Measurements from ENCODE around the gene ECHDC3.
A peak's percentile ranks its signal among the peaks of the same experiment; 100 is the strongest.

ECHDC3 gene

DNA sequence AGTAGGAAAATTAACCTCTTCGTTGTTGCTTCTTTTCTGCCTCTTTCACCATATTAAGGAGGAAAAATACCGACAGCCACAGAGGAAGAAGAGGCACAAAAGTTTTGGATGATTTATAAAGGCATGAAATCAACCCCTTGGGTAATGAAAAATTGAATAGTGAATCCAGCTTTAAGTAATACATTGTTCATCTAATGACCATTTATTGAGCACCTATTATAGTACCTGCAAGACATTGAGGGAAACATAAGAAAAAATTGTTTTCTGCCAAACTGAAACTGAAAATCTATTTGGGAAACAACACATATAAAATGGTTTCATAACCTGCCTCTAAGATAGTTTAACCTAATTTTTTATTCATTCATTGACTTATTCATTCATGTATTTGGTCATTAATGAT lies 8.2 kb downstream of the ECHDC3 start:
- DNase-seq (ENCODE audit: low spot score), result no peak

DNA sequence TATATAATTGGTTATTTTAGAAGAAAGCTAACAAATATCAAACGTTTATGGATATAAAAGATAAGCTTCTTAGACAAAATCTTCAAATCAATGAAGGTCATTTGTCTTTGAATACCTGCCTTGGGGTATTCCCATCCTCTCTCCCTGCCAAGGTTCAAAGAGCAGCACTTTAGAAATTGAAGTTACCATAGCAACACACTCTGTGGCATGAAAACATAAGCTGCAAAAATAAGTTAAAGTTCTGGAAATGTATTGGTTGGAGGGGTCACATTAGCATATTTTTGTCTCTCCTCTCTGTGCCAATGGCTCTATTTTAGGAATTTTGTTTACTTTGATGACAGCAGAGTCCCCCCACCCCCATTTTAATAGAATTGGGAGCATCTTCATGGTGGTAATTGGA lies 12.0 kb downstream of the ECHDC3 start:
- no peak for DNase-seq (ENCODE audit: low spot score)

DNA sequence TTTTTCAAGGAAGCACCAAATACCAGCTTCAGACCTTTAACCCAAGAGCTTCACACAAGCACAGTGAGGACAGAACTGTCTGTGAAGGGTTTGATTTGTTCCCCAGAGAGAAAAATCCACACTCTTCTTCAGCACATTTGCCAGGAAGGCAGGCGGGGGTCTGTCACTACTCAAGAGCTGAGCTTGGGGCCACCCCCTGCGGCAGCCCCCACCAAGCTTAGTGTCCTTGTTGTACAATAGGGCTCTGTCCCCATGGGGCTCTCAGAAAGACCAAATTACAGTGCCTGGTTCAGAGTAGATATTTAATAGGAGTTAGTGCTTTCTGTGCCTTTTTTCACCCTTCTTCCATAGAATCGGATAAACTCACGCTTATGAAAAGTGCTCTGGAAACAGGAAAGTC lies 12.4 kb downstream of the ECHDC3 start:
- no peak for DNase-seq (ENCODE audit: low spot score)

DNA sequence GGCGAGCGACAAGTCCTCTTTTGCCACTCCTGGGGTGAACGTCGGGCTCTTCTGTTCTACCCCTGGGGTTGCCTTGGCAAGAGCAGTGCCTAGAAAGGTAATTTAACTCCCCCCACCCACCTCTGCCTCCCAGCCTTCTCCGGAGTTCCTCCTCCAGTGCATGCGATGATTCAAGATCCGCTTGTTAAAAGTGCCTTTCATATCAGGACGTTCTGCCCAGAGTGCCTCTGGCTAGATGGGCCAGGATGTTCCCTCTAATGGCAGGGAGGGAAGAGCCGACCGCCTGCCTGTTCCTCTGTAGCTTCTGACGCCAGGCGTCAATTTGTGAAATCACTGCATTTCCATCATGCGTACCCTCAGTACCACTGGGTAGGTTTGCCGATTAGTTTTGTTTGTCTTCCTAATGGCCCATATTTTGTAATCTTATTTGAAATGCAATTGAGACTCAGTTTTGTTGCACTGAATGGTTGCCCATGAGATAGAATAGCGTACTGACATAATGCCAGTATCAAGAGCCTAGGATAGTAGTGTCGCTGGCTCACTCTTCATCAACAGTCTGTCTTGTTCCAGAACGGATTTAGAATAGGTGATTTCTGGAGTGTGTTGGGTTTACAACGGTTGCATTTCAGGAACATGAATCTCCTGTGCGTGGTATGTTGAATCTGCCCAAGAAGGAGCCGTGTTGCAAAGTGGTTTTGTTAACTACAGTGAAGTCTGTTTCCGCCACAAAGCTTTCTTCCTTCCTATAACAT lies 13.5 kb downstream of the ECHDC3 start:
- DNase-seq (ENCODE audit: low spot score), result no peak

DNA sequence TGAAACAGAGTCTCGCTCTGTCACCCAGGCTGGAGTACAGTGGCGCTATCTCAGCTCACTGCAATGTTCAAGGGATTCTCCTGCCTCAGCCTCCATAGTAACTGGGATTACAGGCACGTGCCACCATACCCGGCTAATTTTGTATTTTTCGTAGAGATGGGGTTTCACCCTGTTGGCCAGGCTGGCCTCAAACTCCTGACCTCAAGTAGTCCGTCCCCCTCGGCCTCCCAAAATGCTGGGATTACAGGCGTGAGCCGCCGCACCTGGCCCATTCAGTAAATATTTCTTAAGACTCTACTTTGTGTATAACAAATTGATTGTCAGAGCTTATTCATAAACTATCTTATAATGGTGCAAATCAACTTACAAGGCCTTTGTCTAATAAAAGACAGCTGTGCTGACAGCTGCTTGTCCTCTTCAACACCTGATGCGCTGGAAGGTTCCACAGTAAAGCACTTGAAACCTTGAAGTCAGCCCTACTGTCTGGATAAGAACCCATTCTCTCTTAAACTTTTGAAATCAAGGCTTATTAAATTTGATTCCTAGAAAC lies 14.7 kb downstream of the ECHDC3 start:
- no peak for DNase-seq (ENCODE audit: low spot score)

DNA sequence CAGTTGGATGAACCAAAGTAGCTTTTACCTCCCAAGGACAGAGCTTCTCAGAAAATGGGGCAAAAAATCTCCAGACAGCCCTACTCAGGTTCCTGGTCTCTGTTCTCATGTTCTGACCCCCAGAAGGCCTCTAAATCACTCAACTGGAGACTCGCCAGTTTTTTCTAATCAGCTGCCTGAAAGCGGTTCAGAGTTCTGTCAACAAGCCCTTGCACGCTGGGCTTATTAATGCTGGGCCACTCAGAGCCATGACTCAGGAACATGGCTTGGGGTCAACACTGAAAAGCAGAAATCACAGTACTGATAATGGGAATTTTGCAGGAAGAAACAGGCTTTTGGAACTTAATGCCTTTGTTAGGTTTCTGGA lies 15.3 kb downstream of the ECHDC3 start:
- no peak for DNase-seq (ENCODE audit: low spot score)

DNA sequence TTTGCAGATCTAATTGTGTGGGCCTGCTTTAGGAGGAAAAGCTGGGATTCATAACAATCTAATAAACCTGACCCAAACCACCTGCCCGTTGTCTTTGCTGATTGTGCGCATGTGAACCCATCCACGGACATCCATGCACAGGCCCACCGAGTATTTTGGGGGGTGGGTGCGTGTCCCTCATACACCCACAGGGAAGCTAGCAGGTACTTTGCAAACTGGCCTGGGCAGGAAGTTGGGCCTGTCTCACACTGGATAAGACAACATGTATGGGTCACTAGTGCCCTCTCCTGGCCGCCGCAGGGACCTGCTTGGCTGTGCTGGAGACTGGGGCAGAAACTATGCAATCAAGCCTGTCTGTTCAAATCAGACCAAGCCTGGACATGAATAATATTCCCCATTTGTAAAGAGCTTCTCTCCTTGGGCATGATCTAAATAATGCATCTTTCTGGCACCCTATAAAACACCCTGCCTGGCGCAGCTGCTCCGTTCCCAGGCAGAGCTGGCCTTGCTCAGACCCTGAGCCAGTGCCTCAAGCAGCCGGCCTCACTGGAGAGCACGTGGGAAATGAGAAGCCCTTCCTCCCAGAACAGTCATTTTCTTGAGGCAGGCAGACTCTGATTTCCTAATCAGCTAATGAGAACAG lies 15.8 kb downstream of the ECHDC3 start:
- peak; percentile 88 for DNase-seq (ENCODE audit: low spot score)

DNA sequence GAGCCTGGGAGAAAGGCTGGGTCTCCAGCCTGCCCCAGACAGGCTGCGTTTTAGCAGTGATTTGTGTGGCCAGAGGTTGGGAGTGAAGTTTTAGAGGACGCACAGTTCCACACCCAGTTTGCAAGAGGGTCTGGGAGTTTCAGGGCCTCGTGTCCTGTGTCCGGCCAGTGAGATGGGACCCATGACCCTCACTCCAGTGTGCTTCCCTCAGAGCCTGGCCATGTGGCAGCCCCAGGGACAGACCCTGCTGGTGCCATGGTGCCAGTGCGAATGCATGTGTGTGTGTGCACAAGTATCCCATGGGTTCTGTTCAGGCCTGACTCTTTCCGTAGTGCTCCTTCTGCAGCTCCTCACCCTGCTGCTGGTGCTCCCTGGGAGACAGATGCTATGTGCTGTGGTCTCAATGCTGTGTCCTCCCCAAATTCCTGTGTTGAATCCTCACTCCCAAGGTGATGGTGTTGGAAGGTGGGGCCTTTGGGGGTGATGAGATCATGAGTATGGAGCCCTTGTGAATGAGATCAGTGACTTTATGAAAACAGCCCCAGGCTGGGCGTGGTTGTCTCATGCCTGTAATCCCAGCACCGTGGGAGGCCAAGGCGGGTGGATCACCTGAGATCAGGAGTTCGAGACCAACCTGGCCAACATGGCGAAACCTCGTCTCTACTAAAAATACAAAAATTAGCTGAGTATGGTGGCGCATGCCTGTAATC lies 16.5 kb downstream of the ECHDC3 start:
- no peak for DNase-seq (ENCODE audit: low spot score)

DNA sequence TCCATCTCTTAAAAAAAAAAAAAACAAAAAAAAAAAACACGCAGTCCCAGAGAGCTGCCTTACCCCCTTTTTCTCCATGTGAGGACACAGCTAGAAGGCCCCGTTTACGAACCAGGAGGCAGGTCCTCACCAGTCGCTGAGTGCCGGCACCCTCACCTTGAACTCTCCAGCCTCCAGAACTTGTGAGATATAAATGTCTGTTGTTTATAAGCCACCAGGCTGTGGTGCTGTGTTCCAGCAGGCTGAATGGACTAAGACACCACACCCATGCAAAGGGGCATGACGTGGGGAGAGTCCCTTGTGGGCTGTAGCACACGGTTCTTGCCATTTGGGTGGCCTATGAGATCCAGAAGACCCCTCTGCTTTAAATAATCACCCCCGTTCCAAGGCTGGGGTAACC lies 17.2 kb downstream of the ECHDC3 start:
- no peak for DNase-seq (ENCODE audit: low spot score)

DNA sequence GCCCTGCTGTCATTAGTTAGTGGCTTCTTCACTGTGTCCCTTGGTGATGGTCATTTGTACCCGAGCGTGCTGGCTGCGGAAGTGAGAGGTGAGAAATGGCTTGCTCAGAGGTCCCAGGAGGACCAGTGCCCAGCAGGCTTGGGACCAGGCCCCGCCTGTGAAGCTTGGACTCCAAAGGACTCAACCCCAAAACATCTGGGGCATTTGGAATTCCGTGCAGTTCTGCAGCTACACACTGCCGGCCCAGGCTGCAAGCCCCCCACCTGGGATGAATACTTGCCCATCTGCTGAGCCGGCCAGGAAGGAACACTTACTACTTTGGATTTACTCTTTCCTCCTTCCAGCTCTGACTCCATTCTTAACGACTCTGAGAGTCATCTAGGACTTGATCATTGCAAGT lies 18.0 kb downstream of the ECHDC3 start:
- no peak for DNase-seq (ENCODE audit: low spot score)

DNA sequence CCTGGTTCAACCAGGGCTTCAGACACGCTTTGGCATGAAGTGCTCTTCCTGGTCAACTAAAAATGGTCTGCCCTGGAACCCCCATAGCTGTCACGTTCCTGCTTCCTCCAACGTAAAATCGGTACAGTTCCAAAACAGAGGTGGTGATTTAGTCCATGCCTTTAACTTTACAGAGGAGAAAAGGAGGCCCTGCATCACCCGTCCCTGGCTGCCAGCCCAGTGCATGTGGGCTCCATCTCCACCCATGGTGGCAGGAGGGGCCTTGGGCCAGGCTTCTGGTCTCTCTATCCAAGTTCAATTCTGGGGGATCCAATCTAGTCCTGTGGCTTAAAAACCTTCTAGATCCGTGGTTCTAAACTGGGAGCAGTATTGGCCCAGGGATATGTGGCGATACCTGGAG lies 18.7 kb downstream of the ECHDC3 start:
- DNase-seq (ENCODE audit: low spot score), result no peak

DNA sequence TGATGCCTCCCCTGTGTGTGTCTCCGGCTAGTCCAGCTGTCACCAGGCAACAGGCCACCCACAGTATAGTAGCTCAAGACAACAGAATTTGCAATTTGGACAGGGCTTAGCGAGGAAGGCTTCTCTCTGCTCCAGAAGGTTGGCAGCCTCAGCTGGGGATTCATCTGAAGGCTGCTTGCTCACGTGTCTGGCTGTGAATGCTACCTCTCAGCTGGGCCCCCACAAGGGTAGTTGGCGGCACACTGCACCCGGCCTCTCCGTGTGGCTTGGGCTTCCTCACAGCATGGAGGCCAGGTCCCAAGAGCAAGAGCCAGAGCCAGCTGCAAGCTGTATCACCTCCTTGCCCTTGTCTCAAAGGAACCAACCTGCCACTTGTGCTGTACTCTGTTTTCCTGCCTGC lies 19.2 kb downstream of the ECHDC3 start:
- DNase-seq (ENCODE audit: low spot score), result no peak

DNA sequence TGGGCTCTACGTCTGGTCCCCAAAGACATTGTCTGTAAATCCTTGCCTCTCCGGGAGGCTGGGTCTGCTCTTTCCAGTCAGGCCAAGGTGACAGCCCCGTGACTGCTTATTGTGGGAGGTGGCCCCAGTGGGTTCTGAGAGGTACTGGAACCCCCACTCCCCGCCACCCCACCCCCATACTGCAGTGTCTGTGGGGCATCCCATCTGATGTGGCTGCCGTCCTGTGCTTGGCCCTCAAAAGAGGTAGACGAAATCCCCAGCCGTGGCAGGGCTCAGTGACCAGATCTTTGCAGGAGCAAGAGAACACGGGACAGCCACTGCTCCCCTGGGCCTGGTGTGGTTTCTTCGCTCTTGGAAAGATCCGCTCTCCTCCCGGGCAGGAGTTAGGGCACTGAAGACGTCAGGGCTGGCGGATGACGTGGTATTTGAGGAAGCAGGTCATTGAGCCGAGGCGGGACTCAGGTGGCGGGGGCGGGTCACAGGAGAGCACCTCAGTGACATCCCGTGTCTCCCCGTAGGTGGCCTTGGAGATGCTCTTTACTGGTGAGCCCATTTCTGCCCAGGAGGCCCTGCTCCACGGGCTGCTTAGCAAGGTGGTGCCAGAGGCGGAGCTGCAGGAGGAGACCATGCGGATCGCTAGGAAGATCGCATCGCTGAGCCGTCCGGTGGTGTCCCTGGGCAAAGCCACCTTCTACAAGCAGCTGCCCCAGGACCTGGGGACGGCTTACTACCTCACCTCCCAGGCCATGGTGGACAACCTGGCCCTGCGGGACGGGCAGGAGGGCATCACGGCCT lies 20.7 kb downstream of the ECHDC3 start:
- no peak for DNase-seq (ENCODE audit: low spot score)

DNA sequence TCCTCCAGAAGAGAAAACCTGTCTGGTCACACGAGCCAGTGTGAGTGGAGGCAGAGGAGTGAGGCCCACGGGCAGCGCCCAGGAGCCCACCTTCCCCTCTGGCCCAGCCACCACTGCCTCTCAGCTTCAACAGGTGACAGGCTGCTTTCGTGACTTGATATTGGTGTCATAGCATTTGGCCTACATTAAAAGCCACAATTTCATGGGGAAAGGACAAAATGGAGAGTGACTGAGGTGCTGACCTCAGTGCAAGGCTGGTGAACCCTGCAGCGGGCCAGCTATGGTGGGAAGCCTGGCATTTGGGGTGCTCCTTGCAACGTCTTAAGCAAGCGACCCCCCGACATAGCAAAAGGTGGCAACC lies 21.3 kb downstream of the ECHDC3 start:
- DNase-seq (ENCODE audit: low spot score), result no peak

DNA sequence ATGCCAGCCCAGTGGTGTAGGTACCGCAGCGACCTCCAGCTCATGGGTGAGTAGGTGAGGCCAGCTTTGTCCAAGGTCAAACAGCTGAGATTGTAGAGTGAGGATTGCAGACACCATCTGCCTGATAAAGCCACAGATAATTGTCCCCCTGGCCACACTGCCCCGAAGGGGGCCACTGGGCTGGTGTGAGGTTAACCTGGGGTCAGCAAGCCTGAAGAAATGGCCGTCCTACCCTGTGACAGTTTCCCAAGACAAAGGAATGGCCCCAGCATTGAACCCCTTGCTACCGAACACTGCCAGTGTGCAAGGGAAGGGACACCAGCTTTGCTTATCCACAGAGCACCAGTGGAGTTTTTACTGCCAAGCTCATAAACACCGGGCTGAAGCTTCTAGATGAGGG lies 23.0 kb downstream of the ECHDC3 start:
- DNase-seq (ENCODE audit: low spot score), result no peak

DNA sequence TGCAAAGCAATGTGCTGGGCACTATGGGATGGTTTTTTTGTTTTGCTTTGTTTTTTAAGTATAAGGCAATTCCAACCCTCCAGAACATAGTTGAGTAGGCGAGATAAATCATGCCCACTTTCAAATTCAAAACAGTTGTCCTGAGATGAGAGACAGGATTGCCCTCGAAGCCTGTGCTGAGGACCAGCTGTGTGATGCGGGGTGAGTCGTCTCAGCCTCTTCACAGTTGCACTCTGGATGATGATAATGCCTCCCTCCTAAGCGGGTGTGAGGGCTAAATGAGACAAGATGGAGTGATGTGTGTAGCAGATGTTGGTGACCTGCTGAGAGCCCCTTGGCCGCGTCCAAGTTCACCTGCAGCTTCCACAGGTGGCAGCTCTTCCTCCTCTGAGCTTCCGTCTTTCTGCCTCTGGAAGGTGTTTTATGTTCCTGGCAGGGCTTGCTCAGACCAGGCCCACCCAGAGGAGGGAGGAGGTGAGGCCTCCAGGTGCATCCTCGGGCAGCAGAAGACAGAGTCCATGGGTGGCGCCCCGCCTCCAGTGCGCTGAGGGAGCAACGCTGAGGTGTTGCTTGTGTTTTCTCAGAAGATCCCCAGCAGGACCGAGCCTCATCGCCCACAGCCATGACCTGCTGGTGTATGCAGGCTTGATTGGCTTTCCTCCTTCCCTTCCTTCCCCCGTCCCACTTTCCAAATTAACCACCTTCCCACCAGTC lies 30.6 kb downstream of the ECHDC3 start:
- no peak for DNase-seq (ENCODE audit: low spot score)

DNA sequence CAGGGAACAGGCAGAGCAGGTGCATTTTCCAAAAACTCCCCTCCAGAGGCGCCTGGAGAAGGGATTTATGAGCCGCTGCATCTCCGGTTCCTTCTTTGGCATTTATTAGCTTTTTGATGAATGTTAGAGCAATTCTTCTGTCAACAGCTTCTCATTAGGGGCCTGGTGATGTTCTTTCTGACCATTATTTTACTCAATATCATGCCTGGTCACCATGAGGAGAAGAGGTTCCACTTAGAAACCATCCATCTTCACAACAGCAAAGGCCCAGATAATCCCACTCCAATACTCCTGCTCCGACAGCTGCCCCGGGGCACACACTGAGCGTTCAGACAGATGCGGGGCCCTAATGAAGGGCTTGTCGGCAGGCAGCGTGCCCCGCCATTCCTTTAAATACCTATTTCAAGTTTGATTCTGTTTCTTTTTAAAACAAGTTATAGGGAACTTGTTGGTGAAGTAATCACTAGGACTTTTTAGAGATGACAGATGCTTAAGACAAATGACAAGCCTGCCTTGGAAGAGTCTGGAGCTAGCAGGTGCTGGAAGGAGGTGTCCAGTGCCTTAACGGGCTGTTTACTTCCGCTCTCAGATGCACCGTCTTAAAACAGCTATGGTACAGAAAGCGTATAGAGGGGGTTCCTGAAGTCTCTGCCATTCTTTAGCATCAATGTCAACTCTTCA lies 31.7 kb downstream of the ECHDC3 start:
- DNase-seq (ENCODE audit: low spot score), result no peak

DNA sequence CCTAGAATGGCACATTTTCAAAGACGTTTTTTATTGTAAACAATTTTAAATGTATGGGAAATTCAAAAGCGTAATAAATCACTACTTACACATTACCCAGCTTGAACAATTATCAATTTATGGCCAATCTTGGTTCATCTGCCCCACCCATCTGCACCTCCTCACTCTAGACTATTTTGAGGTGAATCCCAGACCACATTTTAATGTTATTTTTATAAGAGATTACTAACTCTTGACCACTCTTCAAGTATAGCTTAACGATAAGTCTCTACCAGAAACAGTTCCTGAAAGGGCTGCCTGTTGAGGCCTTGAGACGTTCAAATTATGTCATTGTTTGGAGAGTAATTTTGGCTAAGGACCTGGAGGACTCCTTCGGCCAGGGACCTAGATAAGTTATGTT lies 33.2 kb downstream of the ECHDC3 start:
- no peak for DNase-seq (ENCODE audit: low spot score)

DNA sequence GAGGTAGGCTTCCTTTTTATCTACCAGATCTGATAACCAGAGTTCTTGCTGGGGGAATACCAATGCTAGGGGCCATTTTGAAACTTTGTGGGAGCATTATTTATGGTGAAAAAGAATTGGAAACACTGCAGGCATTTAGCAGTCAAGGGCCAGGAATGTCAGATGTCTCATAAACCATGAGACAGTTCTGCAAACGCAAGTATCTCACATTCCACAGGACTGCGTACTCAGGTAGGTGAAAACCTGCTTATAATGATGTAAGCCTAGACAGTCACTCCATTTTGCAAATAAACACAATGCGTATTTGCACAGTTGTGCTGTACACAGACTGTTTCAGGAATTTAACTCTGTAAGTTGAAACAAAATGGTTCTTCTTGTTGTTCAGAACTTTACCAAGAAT lies 33.9 kb downstream of the ECHDC3 start:
- no peak for DNase-seq (ENCODE audit: low spot score)

DNA sequence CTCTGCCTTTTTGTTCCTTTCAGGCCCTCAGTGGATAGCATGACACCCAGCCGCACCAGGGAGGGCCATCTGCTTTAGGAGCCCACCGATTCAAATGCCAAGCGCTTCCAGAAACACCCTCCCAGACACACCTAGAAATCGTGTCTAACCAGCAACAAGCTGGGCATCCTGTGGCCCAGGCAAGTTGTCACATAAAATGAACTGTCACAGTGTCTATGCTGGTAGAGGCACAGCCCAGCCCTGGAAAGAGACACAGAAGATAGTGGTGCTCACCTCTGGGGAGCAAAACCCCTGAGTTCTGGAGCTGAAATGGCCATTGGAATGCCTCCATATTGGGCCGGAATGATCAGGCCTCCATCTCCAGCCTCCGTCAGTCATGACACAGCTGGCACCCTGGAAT lies 38.9 kb downstream of the ECHDC3 start:
- DNase-seq (ENCODE audit: low spot score), result no peak
